H1 (cell line): ENCODE measurements around the gene SLC43A1. TPM values are rescaled to one million over a fixed set of nuclear protein-coding genes. Genes with fewer than 3 reads are reported as not detected.

ENCODE experiments used
- EGR1 ChIP-seq: IDR thresholded peaks from 2 replicates; pipeline ENCODE4 v1.6.1; 2011; ENCODE audit warnings: low read depth, low read length, borderline replicate concordance
- JUND ChIP-seq: IDR thresholded peaks from 2 replicates; pipeline ENCODE4 v1.6.1; 2011; ENCODE audit warnings: mild to moderate bottlenecking, improper control_type of control experiment, low read length
- MAFK ChIP-seq: IDR thresholded peaks from 2 replicates; pipeline ENCODE4 v1.6.1; 2012; ENCODE audit warnings: low read depth, mild to moderate bottlenecking, improper control_type of control experiment, low read length
- PHF8 ChIP-seq: fragments of 200-600 bp; sonication (generic); conservative IDR thresholded peaks from 2 replicates; pipeline ENCODE4 v1.7.1; 2012; ENCODE audit warnings: low read depth, mild to moderate bottlenecking, inconsistent platforms, low read length, moderate library complexity
- RBBP5 ChIP-seq: IDR thresholded peaks from 2 replicates; pipeline ENCODE4 v1.7.1; 2012; ENCODE audit warnings: low read depth, mild to moderate bottlenecking, inconsistent platforms, low read length, moderate library complexity, borderline replicate concordance
- polyA plus RNA-seq, 7 experiments: library from polyadenylated mRNA; depleted of rRNA in 3 of 7; stranded (reverse) in 5 of 7; unstranded in 2 of 7; fragments of >200 nt in 5 of 7; fragments of 200-250 nt in 2 of 7; gene quantifications; 1 replicate in 5 of 7; 2 replicates in 1 of 7; 4 replicates in 1 of 7; pipeline versions ENCODE4 v1.2.1 to v1.2.3, GENCODE V29; 2011 to 2013; ENCODE audit warnings: missing spikeins in 2 of 7, mixed read lengths in 2 of 7
- total RNA-seq: library from RNA; stranded (reverse); fragmentation: NEBNext Ultra II Directional; extraction: Animal tissue kit (Norgen Biotek cat#: 25700); gene quantifications from 2 replicates; pipeline ENCODE4 v1.2.1, GENCODE V29; 2021
- TF ChIP-seq, protein P1 (sequence below): fragments of 300-600 bp; sonication (generic); IDR thresholded peaks from 2 replicates; pipeline ENCODE4 v1.7.1; 2012; ENCODE audit warnings: low read length, moderate library complexity, mild to moderate bottlenecking, inconsistent platforms; ENCODE audit not compliant: insufficient replicate concordance

Gene SLC43A1
- total and polyA plus RNA-seq, 2 of the 8 experiments (the other 6 are each of a cell fraction or from before 2014, with no cell fraction given), result 34.5 to 58.0 TPM

DNA sequence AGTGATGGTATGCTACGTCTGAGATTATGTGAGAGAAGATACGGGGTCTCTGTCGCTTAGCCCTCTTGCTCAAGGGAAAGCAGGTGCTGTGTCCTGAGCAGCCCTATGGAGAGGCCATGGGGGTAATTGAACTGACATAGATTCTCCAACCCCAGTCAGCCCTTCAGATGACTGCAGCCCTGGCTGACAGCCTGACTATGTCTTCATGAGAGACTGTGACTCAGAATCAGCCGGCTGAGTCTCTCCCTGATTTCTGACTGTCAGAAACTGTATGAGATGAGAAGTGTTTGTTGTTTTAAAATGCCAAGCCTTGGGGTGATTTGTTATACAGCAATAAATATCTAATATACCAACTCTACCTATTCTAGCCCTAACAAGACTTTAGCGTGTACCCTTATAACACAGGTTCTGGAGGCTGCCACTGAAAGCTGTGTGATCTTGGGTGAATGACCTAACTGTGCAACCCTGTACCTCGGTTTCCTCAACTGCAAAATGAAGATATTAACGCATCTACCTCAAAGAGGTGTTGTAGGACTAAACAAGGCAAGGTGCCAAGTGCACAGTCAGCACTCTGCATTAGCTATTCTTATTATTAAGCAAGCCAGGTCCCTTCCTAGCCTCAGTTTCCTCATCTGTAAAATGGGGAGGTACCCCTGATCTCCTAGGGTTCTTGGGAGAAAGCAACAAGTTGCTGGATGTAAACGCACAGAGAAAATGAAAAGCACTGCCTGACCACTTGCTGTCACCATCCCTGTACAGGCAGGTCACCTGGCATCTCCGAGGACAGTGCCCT, 24.9 kb downstream of the SLC43A1 start (continued):
- TF ChIP-seq, protein P1, sequence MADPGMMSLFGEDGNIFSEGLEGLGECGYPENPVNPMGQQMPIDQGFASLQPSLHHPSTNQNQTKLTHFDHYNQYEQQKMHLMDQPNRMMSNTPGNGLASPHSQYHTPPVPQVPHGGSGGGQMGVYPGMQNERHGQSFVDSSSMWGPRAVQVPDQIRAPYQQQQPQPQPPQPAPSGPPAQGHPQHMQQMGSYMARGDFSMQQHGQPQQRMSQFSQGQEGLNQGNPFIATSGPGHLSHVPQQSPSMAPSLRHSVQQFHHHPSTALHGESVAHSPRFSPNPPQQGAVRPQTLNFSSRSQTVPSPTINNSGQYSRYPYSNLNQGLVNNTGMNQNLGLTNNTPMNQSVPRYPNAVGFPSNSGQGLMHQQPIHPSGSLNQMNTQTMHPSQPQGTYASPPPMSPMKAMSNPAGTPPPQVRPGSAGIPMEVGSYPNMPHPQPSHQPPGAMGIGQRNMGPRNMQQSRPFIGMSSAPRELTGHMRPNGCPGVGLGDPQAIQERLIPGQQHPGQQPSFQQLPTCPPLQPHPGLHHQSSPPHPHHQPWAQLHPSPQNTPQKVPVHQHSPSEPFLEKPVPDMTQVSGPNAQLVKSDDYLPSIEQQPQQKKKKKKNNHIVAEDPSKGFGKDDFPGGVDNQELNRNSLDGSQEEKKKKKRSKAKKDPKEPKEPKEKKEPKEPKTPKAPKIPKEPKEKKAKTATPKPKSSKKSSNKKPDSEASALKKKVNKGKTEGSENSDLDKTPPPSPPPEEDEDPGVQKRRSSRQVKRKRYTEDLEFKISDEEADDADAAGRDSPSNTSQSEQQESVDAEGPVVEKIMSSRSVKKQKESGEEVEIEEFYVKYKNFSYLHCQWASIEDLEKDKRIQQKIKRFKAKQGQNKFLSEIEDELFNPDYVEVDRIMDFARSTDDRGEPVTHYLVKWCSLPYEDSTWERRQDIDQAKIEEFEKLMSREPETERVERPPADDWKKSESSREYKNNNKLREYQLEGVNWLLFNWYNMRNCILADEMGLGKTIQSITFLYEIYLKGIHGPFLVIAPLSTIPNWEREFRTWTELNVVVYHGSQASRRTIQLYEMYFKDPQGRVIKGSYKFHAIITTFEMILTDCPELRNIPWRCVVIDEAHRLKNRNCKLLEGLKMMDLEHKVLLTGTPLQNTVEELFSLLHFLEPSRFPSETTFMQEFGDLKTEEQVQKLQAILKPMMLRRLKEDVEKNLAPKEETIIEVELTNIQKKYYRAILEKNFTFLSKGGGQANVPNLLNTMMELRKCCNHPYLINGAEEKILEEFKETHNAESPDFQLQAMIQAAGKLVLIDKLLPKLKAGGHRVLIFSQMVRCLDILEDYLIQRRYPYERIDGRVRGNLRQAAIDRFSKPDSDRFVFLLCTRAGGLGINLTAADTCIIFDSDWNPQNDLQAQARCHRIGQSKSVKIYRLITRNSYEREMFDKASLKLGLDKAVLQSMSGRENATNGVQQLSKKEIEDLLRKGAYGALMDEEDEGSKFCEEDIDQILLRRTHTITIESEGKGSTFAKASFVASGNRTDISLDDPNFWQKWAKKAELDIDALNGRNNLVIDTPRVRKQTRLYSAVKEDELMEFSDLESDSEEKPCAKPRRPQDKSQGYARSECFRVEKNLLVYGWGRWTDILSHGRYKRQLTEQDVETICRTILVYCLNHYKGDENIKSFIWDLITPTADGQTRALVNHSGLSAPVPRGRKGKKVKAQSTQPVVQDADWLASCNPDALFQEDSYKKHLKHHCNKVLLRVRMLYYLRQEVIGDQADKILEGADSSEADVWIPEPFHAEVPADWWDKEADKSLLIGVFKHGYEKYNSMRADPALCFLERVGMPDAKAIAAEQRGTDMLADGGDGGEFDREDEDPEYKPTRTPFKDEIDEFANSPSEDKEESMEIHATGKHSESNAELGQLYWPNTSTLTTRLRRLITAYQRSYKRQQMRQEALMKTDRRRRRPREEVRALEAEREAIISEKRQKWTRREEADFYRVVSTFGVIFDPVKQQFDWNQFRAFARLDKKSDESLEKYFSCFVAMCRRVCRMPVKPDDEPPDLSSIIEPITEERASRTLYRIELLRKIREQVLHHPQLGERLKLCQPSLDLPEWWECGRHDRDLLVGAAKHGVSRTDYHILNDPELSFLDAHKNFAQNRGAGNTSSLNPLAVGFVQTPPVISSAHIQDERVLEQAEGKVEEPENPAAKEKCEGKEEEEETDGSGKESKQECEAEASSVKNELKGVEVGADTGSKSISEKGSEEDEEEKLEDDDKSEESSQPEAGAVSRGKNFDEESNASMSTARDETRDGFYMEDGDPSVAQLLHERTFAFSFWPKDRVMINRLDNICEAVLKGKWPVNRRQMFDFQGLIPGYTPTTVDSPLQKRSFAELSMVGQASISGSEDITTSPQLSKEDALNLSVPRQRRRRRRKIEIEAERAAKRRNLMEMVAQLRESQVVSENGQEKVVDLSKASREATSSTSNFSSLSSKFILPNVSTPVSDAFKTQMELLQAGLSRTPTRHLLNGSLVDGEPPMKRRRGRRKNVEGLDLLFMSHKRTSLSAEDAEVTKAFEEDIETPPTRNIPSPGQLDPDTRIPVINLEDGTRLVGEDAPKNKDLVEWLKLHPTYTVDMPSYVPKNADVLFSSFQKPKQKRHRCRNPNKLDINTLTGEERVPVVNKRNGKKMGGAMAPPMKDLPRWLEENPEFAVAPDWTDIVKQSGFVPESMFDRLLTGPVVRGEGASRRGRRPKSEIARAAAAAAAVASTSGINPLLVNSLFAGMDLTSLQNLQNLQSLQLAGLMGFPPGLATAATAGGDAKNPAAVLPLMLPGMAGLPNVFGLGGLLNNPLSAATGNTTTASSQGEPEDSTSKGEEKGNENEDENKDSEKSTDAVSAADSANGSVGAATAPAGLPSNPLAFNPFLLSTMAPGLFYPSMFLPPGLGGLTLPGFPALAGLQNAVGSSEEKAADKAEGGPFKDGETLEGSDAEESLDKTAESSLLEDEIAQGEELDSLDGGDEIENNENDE, result no peak
- no peak for TF ChIP-seq JUND
- TF ChIP-seq PHF8, result no peak
- TF ChIP-seq RBBP5, result no peak
- TF ChIP-seq EGR1, result no peak
- no peak for TF ChIP-seq MAFK
